ENCODE results near the gene HOXA13. TPM values are rescaled to one million over a fixed set of nuclear protein-coding genes. Genes with fewer than 3 reads are reported as not detected.

Gene HOXA13
- total and polyA plus RNA-seq, 4 donors = not detected

- TF ChIP-seq CTCF (IDR thresholded peaks at IDR 0.05; ENCODE audit: control extremely low read depth, extremely low read depth) = no peak
- H3K9ac ChIP-seq (ENCODE audit: insufficient read depth in 1 of 2, low read length in 2 of 2) = no peak overlapping the region
- H3K9me3 ChIP-seq (ENCODE audit: control insufficient read depth in 4 of 4, insufficient read depth in 3 of 4, low read length in 3 of 4) = peaks cover 0 to 9% (median 0%) of the 10 kb centered on the region in 4 donors
- DNase-seq (peak in 1 of 3 donors; percentile 13), ATAC-seq (ENCODE audit: insufficient read depth, low FRiP score) (no peak)
- peaks cover 23 to 92% (median 77%) of the 10 kb centered on the region in 3 donors for H3K27me3 ChIP-seq (ENCODE audit: control insufficient read depth in 3 of 3, insufficient read depth in 3 of 3, low read length in 2 of 3)
- 85 to 87% methylated on average over 6 of the region's 6 CpGs for WGBS, 2 donors
- no peak overlapping the region for H3K27ac ChIP-seq (ENCODE audit: low read depth in 1 of 2, low read length in 1 of 2)
- no peak overlapping the region for H3K4me3 ChIP-seq
- H3K4me1 ChIP-seq (ENCODE audit: control insufficient read depth in 5 of 5, insufficient read depth in 5 of 5, low read length in 5 of 5) = peaks cover 0 to 17% (median 8%) of the 10 kb centered on the region in 5 donors
- no peaks in the 10 kb centered on the region for H3K36me3 ChIP-seq (ENCODE audit: control insufficient read depth in 4 of 4, insufficient read depth in 4 of 4, low read length in 4 of 4)
These were observed 21.5 kb downstream of the HOXA13 start for GRCh38 chr7:27178366-27178765.

DNA sequence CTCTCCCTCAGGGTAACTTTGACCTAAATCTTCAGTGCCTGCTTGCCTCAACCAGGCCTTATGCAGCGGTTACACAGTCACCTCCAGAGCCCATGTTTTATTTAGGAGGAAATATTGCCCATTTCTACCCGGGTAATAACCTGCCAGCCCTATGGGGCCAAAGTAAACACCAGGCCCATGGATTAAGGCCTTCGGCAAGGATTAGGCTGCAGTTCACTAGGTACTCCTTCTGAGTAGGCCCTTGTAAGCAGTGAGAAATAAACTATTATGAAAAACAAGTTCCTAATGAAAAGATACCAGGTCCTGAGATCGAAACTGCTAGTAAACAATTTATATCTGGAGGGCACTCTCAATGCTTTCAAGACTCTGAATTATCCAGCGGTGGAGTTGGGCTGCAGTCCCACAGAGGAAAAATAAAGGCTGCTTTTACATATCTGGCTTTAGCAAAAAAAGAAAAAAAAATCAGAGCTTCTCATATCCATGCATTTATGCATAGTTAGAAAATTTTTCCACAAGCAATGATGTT lies 22.0 kb downstream of the HOXA13 start:
- Histone ChIP-seq H3K27ac (ENCODE audit: low read depth in 1 of 2, low read length in 1 of 2) (no peak overlapping the region), H3K4me1 (ENCODE audit: control insufficient read depth in 5 of 5, insufficient read depth in 5 of 5, low read length in 5 of 5) (peaks cover 0 to 21% (median 8%) of the 10 kb centered on the region in 5 donors), H3K27me3 (ENCODE audit: control insufficient read depth in 3 of 3, insufficient read depth in 3 of 3, low read length in 2 of 3) (peaks cover 23 to 91% (median 75%) of the 10 kb centered on the region in 3 donors), H3K36me3 (ENCODE audit: control insufficient read depth in 4 of 4, insufficient read depth in 4 of 4, low read length in 4 of 4) (no peaks in the 10 kb centered on the region), H3K9ac (ENCODE audit: insufficient read depth in 1 of 2, low read length in 2 of 2) (no peak overlapping the region), H3K4me3 (no peak overlapping the region), H3K9me3 (ENCODE audit: control insufficient read depth in 4 of 4, insufficient read depth in 3 of 4, low read length in 3 of 4) (peaks cover 0 to 13% (median 0%) of the 10 kb centered on the region in 4 donors)
- TF ChIP-seq CTCF (IDR thresholded peaks at IDR 0.05; ENCODE audit: control extremely low read depth, extremely low read depth) = no peak
- WGBS, 2 donors = 88% methylated on average over 5 of the region's 5 CpGs
- DNase-seq (no peak), ATAC-seq (ENCODE audit: insufficient read depth, low FRiP score) (no peak)

DNA sequence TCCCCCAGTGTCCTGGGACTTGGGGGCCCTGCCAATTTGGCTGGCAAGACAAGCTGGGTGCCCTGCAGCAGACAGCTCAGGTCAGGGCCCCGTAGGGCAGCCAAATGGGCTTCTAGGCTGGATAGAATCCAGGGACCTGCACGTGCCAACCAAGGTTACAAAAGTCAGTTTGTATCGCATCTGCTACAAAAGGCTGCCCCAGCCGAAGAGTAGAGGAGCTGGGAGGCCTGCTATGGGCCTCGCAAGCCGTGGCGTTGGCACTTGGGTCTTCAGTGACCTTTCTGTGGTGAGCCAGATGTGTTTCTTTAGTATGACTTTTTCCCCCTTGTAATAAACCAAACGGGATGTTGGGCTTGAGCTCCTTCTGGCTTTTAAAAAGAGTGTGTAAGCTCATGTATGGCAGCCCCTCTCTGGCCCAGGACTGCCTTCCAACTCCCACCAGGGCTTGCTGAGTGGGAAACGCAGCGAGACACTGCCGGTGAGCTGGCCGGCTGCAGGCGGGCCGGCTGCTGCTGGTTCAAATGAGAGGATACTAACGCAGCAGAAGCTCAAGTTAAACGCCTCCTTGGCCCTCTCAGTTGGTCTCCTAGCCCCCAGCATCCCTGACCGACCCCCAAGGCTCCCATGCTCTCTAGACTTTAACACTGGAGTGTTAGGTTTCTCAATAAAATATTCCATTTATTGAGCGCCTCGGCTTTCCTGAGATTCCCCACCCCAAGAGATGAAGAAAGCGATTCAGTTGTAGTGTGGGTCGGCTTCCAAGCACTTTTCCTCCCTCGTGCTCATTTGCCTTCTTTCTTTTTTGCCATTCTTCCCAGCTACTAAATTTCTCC lies 22.7 kb downstream of the HOXA13 start:
- peaks cover 23 to 91% (median 75%) of the 10 kb centered on the region in 3 donors for H3K27me3 ChIP-seq (ENCODE audit: control insufficient read depth in 3 of 3, insufficient read depth in 3 of 3, low read length in 2 of 3)
- H3K27ac ChIP-seq (ENCODE audit: low read depth in 1 of 2, low read length in 1 of 2) = no peak overlapping the region
- ATAC-seq (ENCODE audit: insufficient read depth, low FRiP score) = no peak
- H3K36me3 ChIP-seq (ENCODE audit: control insufficient read depth in 4 of 4, insufficient read depth in 4 of 4, low read length in 4 of 4) = no peaks in the 10 kb centered on the region
- no peak overlapping the region for H3K4me3 ChIP-seq
- DNase-seq = peak in 1 of 3 donors; percentile 9
- H3K9me3 ChIP-seq (ENCODE audit: control insufficient read depth in 4 of 4, insufficient read depth in 3 of 4, low read length in 3 of 4) = peaks cover 0 to 13% (median 0%) of the 10 kb centered on the region in 4 donors
- WGBS, 2 donors = 86 to 91% methylated on average over 22 of the region's 22 CpGs
- no peak for TF ChIP-seq CTCF (IDR thresholded peaks at IDR 0.05; ENCODE audit: control extremely low read depth, extremely low read depth)
- H3K4me1 ChIP-seq (ENCODE audit: control insufficient read depth in 5 of 5, insufficient read depth in 5 of 5, low read length in 5 of 5) = peaks cover 0 to 23% (median 8%) of the 10 kb centered on the region in 5 donors
- H3K9ac ChIP-seq (ENCODE audit: insufficient read depth in 1 of 2, low read length in 2 of 2) = no peak overlapping the region

Data from lung (tissue), 12 donors.